SKM-1 treated with dmso at 0.1 percent for 144 hours (cell line): ENCODE data around the gene MUC4.
"Not testable (repeated sequence)": the region's sequence is repeated elsewhere in the genome, so short reads cannot be mapped to it uniquely, and the experiment has no call there.

Source experiments
- DNase-seq: peaks from one replicate; lab custom pipeline; 2025; ENCODE audit not compliant: unreplicated experiment; lab: John Stamatoyannopoulos, UW

Gene MUC4

DNA sequence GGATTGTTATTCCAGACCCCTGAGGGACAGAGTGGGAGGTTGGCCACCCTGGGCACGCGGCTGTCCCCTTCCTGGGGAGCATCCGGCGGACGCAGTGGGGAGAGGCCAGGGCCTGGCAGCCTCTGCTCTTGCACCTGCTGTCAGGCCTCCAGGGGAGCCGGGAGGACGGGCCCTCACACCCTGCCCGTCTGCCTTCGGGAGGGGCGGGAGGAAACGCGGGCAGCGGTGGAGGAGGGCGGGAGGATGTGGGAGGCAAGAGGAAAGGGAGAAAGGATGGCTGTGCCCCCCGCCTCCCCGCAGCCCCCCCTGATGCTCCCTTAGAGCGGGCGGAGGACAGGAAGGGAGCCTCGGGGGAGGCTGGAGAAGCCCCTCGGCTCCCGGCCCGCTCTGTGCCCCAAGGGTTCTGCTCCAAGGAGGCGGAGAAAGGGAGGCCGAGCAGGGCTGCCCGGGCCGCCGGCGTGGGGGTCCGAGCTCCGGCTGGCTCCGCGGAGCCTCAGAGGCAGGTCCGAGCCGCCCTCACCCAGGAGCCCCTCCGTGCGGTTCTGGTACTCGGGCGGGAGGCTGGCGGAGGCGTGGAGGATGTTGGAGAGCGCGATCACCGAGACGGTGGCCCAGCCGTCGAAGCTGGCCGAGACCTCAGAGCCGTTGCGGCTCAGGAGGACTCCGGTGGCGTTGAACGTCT is 50.0 kb downstream of the MUC4 start:
- no peak for DNase-seq

DNA sequence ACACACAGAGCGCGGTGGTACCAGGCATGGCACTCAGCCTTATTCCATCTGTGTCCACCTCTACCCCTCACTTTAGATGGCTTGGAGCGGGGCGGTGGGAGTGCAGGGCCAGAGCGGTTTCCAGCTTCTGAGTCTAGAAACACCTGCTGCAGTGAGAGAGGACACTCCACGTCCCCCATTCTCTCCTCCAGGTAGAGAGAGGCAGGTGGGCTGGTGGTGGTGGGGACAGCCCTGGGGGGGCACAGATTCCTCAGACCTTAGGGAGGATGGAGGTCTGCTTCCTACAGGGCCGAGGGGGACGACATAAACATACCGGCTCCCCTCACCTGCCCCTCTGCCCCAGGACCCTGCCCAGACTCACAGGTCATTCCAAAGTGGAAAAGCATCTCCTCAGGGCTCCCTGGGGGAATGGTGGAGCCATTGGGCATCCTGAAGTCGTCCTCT is 50.6 kb downstream of the MUC4 start:
- no peak for DNase-seq

DNA sequence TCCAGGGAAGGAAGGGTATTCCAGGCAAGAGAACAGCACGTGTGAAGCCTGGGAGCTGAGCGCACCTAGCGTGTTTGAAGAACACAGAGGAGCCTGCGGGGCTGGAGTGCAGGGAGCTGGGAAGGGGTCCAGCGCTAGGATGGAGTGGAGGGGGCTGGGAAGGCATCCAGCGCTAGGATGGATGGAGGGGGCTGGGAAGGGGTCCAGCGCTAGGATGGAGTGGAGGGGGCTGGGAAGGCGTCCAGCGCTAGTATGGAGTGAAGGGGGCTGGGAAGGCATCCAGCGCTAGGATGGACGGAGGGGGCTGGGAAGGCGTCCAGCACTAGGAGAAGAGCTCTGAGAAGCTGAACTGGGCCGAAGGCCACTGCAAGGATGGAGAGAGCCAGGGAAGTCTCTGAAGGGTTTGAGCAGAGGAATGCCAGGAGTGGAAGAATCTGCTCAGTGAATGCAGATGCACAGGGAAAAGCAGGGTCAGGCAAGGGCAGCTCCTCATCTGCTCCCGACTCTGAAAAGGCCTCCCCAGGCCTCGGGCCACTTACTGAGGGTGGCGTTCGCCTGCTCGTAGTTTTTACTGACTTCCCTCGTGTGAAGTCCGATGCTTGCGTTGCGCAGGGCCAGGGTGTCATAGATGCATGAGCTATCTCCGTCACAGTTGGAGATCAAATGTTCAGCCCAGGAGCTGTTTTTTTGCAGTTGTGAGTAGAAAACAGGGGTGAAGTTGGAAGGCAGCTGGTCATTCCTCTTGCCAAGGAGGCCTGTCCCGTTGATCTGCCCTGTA is 51.2 kb downstream of the MUC4 start:
- DNase-seq: no peak

GRCh38 chr3:195758721-195759353 is 52.9 kb downstream of the MUC4 start:
- no peak for DNase-seq

DNA sequence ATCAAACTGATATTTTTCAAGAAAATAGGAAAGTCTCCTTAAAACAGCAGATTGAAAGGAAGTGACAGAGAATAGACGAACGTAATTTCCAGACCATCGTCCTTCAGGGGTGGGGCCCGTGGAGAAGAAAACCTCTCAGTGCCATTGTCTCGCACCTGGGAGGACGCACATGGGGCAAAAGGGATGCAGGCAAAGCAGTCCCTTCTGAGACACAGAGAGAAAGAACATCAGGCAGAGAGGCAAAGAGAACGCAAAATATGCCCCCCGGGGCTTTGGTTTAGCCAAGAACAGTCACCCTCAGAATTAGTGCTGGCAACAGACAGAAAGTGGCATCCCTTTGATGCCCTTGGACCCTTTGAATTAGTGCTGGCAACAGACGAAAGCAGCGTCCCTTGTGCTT is 53.9 kb downstream of the MUC4 start:
- no peak for DNase-seq

GRCh38 chr3:195757438-195757770 is 54.3 kb downstream of the MUC4 start:
- DNase-seq: no peak

GRCh38 chr3:195755791-195756676 is 55.7 kb downstream of the MUC4 start:
- no peak for DNase-seq

DNA sequence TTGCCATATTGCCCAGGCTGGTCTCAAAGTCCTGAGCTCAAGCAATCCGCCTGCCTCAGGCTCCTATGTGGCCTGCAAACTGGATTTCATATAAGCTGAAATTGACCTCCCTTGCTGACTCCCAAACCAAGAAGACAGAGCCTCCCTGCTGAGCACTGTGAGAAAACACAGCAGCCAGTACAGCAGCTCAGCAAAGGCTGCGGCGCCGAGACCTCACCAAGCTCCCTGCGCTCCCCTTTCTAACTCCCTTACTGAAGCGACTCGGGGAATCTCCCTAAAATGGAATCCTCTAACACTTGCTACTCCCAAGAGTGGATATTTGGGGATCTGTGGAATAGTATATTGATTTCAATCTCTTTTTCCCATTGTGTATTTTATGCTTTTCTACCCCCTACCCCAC is 56.3 kb downstream of the MUC4 start:
- DNase-seq: no peak

GRCh38 chr3:195754906-195755305 is 56.8 kb downstream of the MUC4 start:
- no peak for DNase-seq

DNA sequence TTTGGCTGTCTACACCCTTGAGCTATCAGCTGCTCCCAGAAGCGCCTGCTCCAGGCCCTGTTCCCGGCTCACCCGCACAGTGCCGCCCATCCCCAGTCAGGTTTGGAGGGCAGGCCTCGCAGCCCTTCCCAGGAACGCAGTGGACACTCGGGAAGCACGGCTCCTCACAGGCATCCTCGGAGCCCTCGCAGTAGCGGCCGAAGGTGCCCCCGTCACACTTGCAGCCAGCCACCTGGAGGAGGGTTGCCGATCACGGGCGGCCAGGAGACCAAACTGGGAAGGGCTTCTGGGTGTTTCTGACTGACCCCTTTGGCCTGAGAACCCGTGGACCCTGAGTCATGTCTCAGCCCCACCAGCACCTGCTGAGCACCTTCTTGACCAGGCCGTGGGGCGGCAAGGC is 57.6 kb downstream of the MUC4 start:
- no peak for DNase-seq

DNA sequence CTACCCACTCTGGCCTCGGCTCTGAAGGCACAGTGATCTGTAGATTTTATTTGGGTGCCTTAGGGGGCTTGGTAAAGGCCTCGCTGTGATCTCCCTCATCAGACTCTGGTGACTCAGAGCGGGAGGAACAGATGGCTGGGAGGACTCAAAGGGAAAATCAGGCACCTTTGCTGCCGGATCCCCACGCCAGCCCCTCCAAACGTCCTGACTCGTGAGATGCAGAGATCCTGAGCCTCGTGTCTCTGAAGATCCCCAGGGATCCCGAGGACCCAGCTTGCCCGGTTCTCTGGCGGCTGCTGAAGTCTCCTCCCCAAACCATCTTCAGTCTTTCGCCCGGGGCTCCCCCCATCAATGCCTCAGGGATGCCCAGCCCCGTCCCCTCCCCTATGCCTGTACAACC is 58.1 kb downstream of the MUC4 start:
- no peak for DNase-seq

DNA sequence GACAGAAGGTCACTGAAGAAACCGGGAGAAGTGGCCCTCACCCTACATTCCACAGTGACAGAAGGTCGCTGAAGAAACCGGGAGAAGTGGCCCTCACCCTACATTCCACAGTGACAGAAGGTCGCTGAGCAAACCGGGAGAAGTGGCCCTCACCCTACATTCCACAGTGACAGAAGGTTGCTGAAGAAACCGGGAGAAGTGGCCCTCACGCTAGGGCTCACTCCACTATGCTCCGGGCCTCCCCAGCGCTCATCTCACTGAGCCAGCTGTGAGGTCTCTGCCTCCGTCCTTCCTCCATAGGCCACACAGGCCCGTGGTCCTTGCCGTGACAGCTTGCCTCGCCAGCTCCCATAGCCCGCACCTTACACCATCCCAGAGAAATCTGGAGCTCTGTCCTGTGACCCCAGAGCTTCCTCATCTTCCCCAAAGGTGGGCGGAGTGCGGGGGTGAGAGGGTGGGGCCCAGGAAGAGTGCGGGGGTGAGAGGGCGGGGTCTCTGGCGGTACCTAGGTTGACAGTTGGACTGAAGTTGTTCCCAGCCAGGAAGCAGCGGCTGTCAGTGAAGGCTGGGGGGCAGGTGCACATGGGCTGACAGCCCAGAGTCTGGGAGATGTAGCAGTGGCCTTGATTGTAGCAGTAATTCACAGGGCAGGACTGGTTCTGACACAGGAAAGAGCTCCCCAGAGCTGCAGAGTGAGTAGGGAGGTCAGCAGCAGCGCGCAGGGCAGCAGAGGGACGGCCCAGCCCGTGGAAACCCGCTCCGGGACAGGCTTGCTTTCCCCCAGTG is 59.0 kb downstream of the MUC4 start:
- DNase-seq: no peak

GRCh38 chr3:195752066-195752465 is 59.7 kb downstream of the MUC4 start:
- no peak for DNase-seq

DNA sequence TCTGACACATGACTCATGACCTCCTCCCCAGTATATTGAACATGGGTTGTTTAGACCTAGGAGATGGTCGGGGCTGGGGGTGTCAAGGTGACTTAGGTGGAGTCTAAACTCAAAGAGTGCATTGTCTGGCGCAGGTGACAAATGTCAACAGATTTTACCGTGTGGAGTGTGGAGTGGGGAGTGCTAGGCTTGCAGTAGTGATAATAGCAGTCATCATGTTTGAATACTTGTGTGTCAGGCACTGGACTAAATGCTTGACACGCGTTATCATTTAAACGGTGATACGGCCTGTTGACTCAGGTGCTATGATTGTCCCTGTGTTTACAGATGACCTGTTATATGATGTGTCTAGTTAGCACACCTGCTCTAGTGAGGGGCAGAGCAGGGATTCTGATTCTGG is 60.2 kb downstream of the MUC4 start:
- DNase-seq: no peak

- DNase-seq: no peak
Observed at GRCh38 chr3:195750797-195751520, 60.8 kb downstream of the MUC4 start.

DNA sequence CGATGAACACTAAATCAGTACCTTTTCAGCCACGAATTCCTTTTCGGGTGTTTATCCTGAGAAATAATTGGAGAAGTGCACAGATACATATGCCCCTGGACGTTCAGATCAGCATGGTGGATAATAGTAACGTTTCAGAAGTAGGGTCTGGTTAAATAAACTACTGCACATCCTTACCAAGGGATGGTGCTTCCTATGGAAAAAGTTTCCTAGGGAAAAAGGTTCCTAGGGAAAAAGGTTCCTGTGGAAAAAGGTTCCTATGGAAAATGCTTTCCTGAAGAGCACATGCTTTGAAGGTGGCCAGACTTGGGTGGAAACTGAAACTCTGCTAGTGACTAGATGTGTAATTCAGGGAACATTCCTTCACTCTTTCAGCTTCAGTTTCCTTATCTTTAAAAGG is 62.6 kb downstream of the MUC4 start:
- not testable (repeated sequence) for DNase-seq

- DNase-seq: no peak
Observed at GRCh38 chr3:195748661-195749060, 63.1 kb downstream of the MUC4 start.

DNA sequence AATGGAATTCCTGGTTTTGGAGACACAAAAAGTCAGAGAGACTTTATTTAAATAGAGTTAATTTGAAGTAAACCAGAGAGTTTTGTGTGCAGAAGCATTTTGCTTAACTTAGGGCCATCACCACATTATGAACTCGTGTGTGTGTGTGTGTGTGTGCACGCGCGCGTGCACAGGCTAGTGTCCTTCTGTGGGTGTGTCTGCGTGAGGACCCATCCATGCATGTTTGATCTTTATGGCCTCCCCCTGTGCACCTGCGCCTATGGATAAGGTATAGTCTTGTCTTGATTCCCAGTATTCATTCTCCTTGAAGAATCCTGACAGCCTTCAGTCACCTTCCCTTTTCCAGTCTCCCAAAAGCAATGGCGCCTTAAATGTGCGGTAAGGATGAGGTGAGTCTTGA is 65.0 kb downstream of the MUC4 start:
- no peak for DNase-seq

DNA sequence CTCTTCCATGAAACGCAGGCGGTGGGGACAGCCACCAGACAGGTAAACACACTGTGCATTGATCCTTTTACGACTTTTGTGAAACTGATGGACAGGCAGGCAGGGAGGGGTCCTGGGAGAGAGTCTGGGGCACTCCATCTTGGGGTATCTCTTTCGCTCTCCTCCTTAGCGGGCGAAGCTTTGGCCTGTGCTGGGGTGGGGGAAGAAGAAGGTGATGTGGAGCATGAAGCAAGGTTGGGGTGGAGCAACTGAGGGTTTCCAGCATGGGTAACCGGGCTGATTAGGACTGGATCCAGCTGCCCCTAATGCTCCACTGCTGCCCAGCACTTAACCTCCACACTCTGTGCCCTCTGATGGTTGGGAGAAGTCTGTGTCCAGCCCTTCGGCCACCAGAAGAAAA is 65.4 kb downstream of the MUC4 start:
- no peak for DNase-seq

GRCh38 chr3:195744437-195744836 is 67.3 kb downstream of the MUC4 start:
- DNase-seq: no peak
